Measurements from ENCODE around the gene EDIL3. TPM values are rescaled to one million over a fixed set of nuclear protein-coding genes. Genes with fewer than 3 reads are reported as not detected.

EDIL3 gene
- total and polyA plus RNA-seq, 2 of the 13 experiments (the other 11 are each of a cell fraction or from before 2014, with no cell fraction given), result 0.01 TPM; not detected in 1

DNA sequence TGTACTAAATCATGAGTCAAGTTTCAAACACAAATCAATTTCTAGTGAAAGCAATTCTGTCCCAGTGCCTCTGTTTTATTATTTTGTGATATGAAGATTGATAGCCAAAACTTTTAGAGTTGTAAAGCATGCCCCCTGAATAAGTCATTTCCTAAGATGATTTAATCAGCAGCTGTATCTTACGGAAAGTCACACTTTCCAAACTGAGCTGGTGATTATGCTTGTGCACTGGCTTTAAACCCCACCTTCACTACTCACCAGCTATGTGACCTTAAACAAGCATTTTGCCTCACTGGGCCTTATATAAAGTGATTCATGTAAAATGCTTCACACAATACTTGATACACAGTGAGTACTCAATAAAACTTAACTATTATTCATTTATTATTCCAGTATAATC, 78.1 kb downstream of the EDIL3 start:
- intact Hi-C loops (cut with micrococcal nuclease; ENCODE audit: unreplicated experiment) (no loop called here), in situ Hi-C loops (cut with HindIII; ENCODE audit: extremely low pct_ligation_motif_present, low pct_unique_long_range_greater_than_20kb) (no loop called here)
- FAIRE-seq, result no peak
- ChIA-PET CTCF (ENCODE audit: low intra/inter-chr PET ratio, low total read pairs) (no interaction called here), POLR2A (no interaction called here)
- Histone ChIP-seq H3K79me2 (ENCODE audit: insufficient read depth, low read length) (no peaks in the 10 kb centered on the region), H3K4me3 (replicated peaks in 1 of 3; ENCODE audit: insufficient read depth in 1 of 3, low read depth in 2 of 3, low read length in 3 of 3) (no peak overlapping the region), H3K4me2 (ENCODE audit: low read depth, low read length) (no peak overlapping the region), H3K36me3 (replicated peaks in 1 of 2; ENCODE audit: control insufficient read depth in 1 of 2, insufficient read depth in 2 of 2, low read length in 2 of 2) (no peaks in the 10 kb centered on the region), H3K9me3 (ENCODE audit: low read length) (no peaks in the 10 kb centered on the region), H3K4me1 (ENCODE audit: insufficient read depth, low read length) (peaks cover 9% of the 10 kb centered on the region), H3K9ac (ENCODE audit: insufficient read depth, low read depth, low read length) (no peak overlapping the region), H2AFZ (ENCODE audit: low read length) (no peak overlapping the region), H3K27ac (ENCODE audit: extremely low read length, insufficient read depth, low read length) (no peak overlapping the region), H3K27me3 (ENCODE audit: control insufficient read depth in 1 of 2, insufficient read depth in 2 of 2, low read length in 2 of 2) (no peaks in the 10 kb centered on the region; a peak in 1 of 5 replicates), H4K20me1 (ENCODE audit: insufficient read depth, low read length) (no peaks in the 10 kb centered on the region)
- 45% methylated on average over 1 of the region's 1 CpG for WGBS (ENCODE audit: low lambda C conversion rate)
- ATAC-seq, result no peak
- no TSS peak for BruUV-seq (replicated peaks)
- TF ChIP-seq ZNF20 (CRISPR knock-in tag; IDR thresholded peaks at IDR 0.05), result no peak
- TF ChIP-seq SP4 (CRISPR knock-in tag; IDR thresholded peaks at IDR 0.05), result no peak
- DNase-seq (ENCODE audit: low spot score), result no peak

DNA sequence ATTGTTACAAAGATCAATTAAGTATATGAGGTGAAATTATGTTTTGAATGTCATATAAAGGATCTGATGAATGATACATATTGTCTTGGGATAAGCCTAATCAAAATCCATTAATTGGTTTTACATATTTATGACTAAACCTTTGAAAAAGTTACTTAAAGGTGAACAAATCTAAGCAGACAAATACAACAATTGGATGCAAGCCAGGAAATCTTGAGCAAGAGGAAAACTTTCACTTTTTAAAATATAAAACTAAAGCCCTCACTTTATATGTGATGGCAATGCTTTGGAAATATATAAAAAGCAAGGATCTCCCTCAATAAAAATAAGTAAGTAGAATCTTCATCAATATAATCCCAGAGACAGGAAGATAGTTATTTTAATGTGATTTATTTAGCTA, 80.1 kb downstream of the EDIL3 start:
- ChIA-PET POLR2A (no interaction called here), CTCF (ENCODE audit: low intra/inter-chr PET ratio, low total read pairs) (no interaction called here)
- intact Hi-C loops (cut with micrococcal nuclease; ENCODE audit: unreplicated experiment) (no loop called here), in situ Hi-C loops (cut with HindIII; ENCODE audit: extremely low pct_ligation_motif_present, low pct_unique_long_range_greater_than_20kb) (no loop called here)
- no peak overlapping the region for H2AFZ ChIP-seq (ENCODE audit: low read length)
- no peak overlapping the region for H3K4me2 ChIP-seq (ENCODE audit: low read depth, low read length)
- ATAC-seq, result no peak
- H3K4me3 ChIP-seq (replicated peaks in 1 of 3; ENCODE audit: insufficient read depth in 1 of 3, low read depth in 2 of 3, low read length in 3 of 3), result no peak overlapping the region
- no TSS peak for BruUV-seq (replicated peaks)
- H3K27ac ChIP-seq (ENCODE audit: extremely low read length, insufficient read depth, low read length), result no peak overlapping the region
- no peak for FAIRE-seq
- no peak for DNase-seq (ENCODE audit: low spot score)
- H3K27me3 ChIP-seq (ENCODE audit: control insufficient read depth in 1 of 2, insufficient read depth in 2 of 2, low read length in 2 of 2), result no peaks in the 10 kb centered on the region; a peak in 1 of 5 replicates
- no peaks in the 10 kb centered on the region for H3K9me3 ChIP-seq (ENCODE audit: low read length)
- H3K79me2 ChIP-seq (ENCODE audit: insufficient read depth, low read length), result no peaks in the 10 kb centered on the region
- H3K4me1 ChIP-seq (ENCODE audit: insufficient read depth, low read length), result peaks cover 9% of the 10 kb centered on the region
- H4K20me1 ChIP-seq (ENCODE audit: insufficient read depth, low read length), result no peaks in the 10 kb centered on the region
- no peak overlapping the region for H3K9ac ChIP-seq (ENCODE audit: insufficient read depth, low read depth, low read length)
- H3K36me3 ChIP-seq (replicated peaks in 1 of 2; ENCODE audit: control insufficient read depth in 1 of 2, insufficient read depth in 2 of 2, low read length in 2 of 2), result no peaks in the 10 kb centered on the region
- no peak for TF ChIP-seq KDM1A (CRISPR knock-in tag; IDR thresholded peaks at IDR 0.05)
- TF ChIP-seq ZNF24 (IDR thresholded peaks at IDR 0.05), result no peak
- TF ChIP-seq MAZ (IDR thresholded peaks at IDR 0.05; ENCODE audit: borderline replicate concordance, low read depth, low read length), result no peak
- TF ChIP-seq MAZ (CRISPR knock-in tag; IDR thresholded peaks at IDR 0.05; ENCODE audit: low read depth), result no peak
- TF ChIP-seq, protein P1, sequence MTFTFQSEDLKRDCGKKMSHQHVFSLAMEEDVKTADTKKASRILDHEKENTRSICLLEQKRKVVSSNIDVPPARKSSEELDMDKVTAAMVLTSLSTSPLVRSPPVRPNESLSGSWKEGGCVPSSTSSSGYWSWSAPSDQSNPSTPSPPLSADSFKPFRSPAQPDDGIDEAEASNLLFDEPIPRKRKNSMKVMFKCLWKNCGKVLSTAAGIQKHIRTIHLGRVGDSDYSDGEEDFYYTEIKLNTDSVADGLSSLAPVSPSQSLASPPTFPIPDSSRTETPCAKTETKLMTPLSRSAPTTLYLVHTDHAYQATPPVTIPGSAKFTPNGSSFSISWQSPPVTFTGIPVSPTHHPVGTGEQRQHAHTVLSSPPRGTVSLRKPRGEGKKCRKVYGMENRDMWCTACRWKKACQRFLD (CRISPR knock-in tag; IDR thresholded peaks at IDR 0.05; ENCODE audit: borderline replicate concordance), result no peak
- TF ChIP-seq SATB2 (CRISPR knock-in tag; IDR thresholded peaks at IDR 0.05), result no peak
- no peak for TF ChIP-seq RFXANK (CRISPR knock-in tag; IDR thresholded peaks at IDR 0.05)
- TF ChIP-seq, protein P2, sequence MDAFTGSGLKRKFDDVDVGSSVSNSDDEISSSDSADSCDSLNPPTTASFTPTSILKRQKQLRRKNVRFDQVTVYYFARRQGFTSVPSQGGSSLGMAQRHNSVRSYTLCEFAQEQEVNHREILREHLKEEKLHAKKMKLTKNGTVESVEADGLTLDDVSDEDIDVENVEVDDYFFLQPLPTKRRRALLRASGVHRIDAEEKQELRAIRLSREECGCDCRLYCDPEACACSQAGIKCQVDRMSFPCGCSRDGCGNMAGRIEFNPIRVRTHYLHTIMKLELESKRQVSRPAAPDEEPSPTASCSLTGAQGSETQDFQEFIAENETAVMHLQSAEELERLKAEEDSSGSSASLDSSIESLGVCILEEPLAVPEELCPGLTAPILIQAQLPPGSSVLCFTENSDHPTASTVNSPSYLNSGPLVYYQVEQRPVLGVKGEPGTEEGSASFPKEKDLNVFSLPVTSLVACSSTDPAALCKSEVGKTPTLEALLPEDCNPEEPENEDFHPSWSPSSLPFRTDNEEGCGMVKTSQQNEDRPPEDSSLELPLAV (CRISPR knock-in tag; conservative IDR thresholded peaks at IDR 0.05; ENCODE audit: low read depth), result no peak
- no peak for TF ChIP-seq ZNF329 (CRISPR knock-in tag; IDR thresholded peaks at IDR 0.05; ENCODE audit: low read depth)
- no peak for TF ChIP-seq ZNF567 (CRISPR knock-in tag; IDR thresholded peaks at IDR 0.05; ENCODE audit: borderline replicate concordance)
- TF ChIP-seq, protein P3, sequence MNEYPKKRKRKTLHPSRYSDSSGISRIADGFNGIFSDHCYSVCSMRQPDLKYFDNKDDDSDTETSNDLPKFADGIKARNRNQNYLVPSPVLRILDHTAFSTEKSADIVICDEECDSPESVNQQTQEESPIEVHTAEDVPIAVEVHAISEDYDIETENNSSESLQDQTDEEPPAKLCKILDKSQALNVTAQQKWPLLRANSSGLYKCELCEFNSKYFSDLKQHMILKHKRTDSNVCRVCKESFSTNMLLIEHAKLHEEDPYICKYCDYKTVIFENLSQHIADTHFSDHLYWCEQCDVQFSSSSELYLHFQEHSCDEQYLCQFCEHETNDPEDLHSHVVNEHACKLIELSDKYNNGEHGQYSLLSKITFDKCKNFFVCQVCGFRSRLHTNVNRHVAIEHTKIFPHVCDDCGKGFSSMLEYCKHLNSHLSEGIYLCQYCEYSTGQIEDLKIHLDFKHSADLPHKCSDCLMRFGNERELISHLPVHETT (CRISPR knock-in tag; conservative IDR thresholded peaks at IDR 0.05), result no peak
- TF ChIP-seq GATAD2A (CRISPR knock-in tag; IDR thresholded peaks at IDR 0.05), result no peak
- no peak for TF ChIP-seq SNAI1 (CRISPR knock-in tag; IDR thresholded peaks at IDR 0.05; ENCODE audit: borderline replicate concordance)
- TF ChIP-seq ZNF781 (CRISPR knock-in tag; IDR thresholded peaks at IDR 0.05; ENCODE audit: borderline replicate concordance, not compliant biosample characterization), result no peak

Measured in HepG2 (cell line).